Keratinocyte (primary cell): ENCODE results near the gene RYR2.

ENCODE experiments used
- CTCF ChIP-seq, 3 experiments: IDR thresholded peaks in 1 of 3; conservative IDR thresholded peaks in 1 of 3; optimal IDR thresholded peaks in 1 of 3; 2 replicates in 2 of 3; 3 replicates in 1 of 3; pipeline versions ENCODE3 to v1.5.1; 2011; ENCODE audit warnings: low read length in 3 of 3, mild to moderate bottlenecking in 3 of 3, moderate library complexity in 2 of 3, control low read depth in 1 of 3, inconsistent platforms in 1 of 3; ENCODE audit not compliant: insufficient read depth in 2 of 3; ENCODE audit errors: extremely low read depth in 1 of 3
- EZH2 ChIP-seq: IDR thresholded peaks from one replicate; pipeline ENCODE4 v1.6.1; 2012; ENCODE audit warnings: inconsistent platforms, mild to moderate bottlenecking, low read length, moderate library complexity

DNA sequence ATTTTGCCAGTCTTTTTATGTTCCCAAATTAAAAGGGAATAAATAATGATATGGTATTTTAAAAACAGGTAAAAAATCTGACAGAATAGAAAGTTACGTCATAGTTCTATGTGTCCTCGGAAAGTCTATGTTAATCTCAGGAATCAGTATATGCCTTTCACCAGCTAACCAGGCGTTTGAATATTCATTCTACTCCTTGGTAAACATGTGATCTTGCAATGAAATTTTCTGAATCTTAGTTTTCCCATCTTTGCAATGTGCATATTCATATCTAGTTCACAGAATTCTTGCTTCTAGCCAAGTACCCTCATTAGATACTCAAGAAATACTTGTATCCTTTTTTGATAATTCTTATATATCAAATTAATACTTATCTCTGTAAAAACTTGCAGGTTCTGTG is 669.3 kb downstream of the RYR2 start:
- TF ChIP-seq CTCF (optimal IDR thresholded peaks at IDR 0.05 in 1 of 3, IDR thresholded peaks at IDR 0.05 in 1 of 3, conservative IDR thresholded peaks at IDR 0.05 in 1 of 3; ENCODE audit: extremely low read depth in 1 of 3, insufficient read depth in 2 of 3, low read length in 3 of 3) (no peak), EZH2 (no peak)
